HG02938 (cell line): ENCODE data around the gene CHTOP.
"Not testable (repeated sequence)": the region's sequence is repeated elsewhere in the genome, so short reads cannot be mapped to it uniquely, and the experiment has no call there.

Source experiments
- ATAC-seq: cut with Tn5 transposase; IDR thresholded peaks from one replicate; pipeline ENCODE4 v1.9.1; 2021; ENCODE audit warnings: mild to moderate bottlenecking, moderate library complexity; ENCODE audit not compliant: unreplicated experiment

CHTOP gene

DNA sequence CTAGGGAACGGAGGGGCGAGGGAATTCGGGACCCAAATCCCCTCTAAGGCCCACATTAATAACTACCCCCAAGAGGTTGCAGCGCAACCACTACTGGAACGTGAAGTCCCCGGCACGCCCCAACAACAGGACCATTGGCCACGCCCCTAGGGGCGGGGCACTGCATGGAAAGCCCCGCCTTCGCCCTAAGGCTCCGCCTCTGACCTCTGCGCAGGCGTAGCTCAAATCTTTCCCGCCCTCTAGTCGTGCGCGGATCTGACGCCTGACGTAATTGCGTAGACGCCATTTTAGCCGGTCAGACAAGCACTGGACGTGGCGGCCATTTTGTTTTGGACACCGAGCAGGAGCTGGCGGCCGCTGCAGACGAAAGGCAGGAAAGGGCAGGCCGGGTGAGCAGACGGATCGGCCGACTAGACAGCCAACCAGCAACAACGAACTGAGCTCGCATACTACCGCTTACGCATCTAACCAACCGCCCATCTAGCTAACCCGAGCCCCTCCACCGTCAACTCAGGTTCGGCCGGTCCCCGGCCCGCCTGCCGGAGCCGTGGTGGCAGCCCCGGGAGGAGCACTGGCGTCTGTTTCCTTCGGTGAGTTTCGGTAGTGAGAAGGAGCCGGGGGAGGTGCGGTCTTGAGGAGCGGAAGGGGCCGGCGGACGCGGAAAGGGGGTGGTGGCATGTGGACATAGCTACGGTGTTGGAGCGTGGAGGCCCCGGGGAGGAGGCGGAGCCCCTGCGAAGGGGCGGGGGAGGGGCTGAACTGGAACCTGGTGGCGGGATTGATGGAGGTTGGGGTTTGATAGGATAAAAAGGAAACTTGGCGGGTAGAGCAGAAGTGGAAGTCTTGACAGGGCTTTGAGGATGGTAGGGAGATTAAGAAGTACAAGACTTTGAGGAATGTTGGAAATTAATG lies at the start of gene CHTOP:
CHTOP (plus strand) TSS at position 313 of the 912 bp plus-strand sequence. CDS start 2,523 bp downstream, outside the sequence.
- peak; percentile 88 for ATAC-seq

- ATAC-seq, result no peak
These were observed 48.9 kb upstream of the CHTOP start for GRCh38 chr1:153585006-153585405.

DNA sequence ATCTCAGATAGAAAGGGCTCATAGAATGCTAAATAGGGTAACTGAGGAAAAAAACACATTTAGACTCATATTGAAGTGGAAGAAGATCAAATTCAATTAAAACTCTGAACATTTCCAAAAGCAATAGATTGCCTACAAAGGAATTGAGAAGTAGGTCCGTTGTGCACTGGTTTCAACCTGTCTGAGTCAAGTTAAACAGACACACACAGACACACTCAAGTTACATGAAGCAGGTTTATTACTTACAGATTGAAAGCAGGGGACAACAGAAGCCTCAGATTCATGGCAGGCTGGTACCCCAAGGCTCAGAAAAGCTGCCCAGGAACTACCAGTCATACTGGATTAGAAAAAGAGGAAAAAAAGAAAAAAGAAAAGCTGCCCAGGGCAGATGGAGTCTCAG lies 47.5 kb upstream of the CHTOP start:
- ATAC-seq, result no peak

GRCh38 chr1:153587314-153587713 lies 46.6 kb upstream of the CHTOP start:
- no peak for ATAC-seq

DNA sequence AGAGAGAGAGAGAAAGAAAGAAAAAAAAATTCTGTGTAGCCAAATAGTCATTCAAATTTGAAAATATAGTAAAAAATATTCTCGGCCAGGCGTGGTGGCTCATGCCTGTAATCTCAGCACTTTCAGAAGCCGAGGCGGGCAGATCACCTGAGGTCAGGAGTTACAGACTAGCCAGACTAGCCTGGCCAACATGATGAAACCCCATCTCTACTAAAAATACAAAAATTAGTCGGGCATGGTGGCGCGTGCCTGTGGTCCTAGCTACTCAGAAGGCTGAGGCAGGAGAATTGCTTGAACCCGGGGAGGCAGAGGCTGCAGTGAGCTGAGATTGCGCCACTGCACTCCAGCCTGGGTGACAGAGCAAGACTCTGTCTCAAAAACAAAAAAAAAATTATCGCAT lies 45.8 kb upstream of the CHTOP start:
- not testable (repeated sequence) for ATAC-seq

GRCh38 chr1:153588482-153588881 lies 45.4 kb upstream of the CHTOP start:
- no peak for ATAC-seq

- ATAC-seq, result no peak
These were observed 41.1 kb upstream of the CHTOP start for GRCh38 chr1:153592748-153593147.

GRCh38 chr1:153597206-153597605 lies 36.7 kb upstream of the CHTOP start:
- no peak for ATAC-seq

- peak; percentile 98 for ATAC-seq
These were observed 35.3 kb upstream of the CHTOP start for GRCh38 chr1:153598309-153599172.

- no peak for ATAC-seq
These were observed 34.0 kb upstream of the CHTOP start for GRCh38 chr1:153599847-153600246.

- no peak for ATAC-seq
These were observed 31.1 kb upstream of the CHTOP start for GRCh38 chr1:153602749-153603148.

DNA sequence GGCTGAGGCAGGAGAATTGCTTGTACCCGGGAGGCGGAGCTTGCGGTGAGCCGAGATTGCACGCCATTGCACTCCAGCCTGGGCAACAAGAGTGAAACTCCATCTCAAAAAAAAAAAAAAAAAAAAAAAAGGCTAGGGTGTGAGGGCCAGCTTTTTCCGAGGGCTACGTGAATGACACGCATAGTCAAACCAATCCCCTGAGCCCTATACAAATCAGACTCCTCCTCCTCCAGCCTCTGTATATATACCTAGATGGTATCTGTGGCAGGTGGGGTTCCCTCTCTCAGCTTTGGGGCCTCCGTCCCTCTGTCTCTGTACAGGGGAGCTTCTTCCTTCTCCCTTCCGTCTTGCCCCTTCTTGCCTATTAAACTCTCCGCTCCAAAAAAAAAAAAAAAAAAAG lies 27.7 kb upstream of the CHTOP start:
- ATAC-seq, result no peak

- no peak for ATAC-seq
These were observed 26.5 kb upstream of the CHTOP start for GRCh38 chr1:153607381-153607780.

GRCh38 chr1:153608089-153608682 lies 25.7 kb upstream of the CHTOP start:
- no peak for ATAC-seq

DNA sequence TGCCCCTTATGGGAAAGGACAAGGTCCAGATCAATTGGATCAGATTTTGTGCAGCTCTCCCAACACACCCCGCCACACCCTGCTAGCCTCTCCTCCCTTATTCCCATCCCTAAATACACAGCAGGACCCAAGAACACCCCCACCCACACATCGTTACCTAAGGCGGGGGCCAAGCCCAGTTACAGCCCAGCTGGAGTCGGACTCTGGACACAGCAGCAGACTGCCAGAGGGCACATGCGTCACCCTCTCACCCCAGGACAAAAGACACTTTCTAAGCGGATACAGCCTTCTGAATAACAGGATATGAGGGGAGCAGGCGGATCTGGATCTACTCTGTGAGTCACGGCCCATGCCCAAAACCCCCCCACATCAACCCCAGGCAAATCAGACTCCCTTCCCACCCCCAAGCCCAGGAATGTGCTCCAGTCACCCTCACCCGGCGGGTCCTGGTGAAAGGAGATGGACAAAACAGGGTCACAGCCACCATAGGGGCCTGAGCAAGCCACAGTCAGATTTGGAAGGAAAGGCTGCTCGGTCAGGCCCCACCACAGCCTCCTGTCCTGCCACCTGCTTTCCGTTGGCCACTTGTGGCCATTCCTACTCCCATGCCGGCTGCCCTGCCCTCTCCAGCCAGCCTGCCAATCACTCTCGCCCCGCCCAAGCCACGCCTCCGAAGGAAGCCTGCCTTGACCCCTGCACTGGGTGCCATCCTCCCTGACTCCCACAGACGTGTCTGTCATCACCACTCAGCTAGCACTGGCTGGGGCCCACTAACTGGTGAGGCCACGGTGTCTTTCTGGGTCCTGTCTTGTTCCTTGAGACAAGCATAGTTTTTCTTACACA lies 24.9 kb upstream of the CHTOP start:
- ATAC-seq, result no peak

GRCh38 chr1:153609585-153609907 lies 24.3 kb upstream of the CHTOP start:
- no peak for ATAC-seq

- ATAC-seq, result no peak
These were observed 23.5 kb upstream of the CHTOP start for GRCh38 chr1:153610334-153610733.

DNA sequence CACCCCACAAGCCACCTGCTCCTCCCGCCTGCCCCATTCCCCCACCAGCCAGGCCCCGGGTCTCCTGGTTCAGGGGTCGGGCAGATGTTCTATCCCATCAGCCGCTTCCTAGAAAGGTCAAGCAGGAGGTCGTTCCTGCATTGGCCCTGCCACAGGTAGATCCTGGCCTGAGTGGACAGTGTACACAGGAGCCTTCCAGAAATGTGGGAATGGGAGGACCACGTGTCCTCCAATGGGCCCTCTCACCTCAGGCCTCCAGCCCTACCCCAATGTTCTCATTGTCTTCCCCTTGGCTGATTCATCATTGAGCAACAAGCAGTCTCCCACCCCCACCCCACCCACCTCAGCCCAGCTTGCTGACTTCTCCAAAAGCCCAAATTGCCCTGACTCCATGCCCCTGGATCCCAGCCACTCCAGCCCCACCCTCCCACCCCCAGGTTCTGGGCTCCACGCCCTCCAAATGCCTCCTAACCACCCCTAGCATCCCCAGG lies 23.0 kb upstream of the CHTOP start:
- ATAC-seq, result no peak

DNA sequence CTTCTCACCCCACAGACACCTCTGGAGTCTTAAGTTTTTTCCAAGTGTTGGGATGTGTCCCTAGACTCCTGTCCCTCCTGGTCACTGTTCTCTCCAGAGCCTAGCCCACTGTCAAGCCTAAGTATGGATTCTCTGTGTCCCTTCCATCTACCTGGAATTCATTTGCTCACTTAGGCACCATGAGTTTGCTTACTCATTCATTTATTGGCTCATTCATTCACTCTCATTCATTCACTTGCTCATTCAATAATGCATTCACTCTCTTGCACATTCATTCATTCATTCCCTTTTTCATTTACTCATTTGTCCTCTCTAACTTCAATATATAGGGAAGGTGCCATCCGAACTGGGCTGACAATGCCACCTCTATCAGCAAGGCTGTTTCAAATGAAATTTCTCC lies 22.5 kb upstream of the CHTOP start:
- no peak for ATAC-seq

GRCh38 chr1:153612111-153612754 lies 21.6 kb upstream of the CHTOP start:
- ATAC-seq, result no peak
